HG02571 (cell line): ENCODE measurements around the gene GRIK5.
"Not testable (repeated sequence)": the region's sequence is repeated elsewhere in the genome, so short reads cannot be mapped to it uniquely, and the experiment has no call there.

Source experiments
- ATAC-seq: cut with Tn5 transposase; IDR thresholded peaks from one replicate; pipeline ENCODE4 v1.9.1; 2021; ENCODE audit warnings: mild to moderate bottlenecking, moderate library complexity; ENCODE audit not compliant: unreplicated experiment

GRIK5 gene

GRCh38 chr19:42023121-42023942 lies 46.7 kb downstream of the GRIK5 start:
- no peak for ATAC-seq

- ATAC-seq: no peak
Observed at GRCh38 chr19:42022616-42023015, 47.4 kb downstream of the GRIK5 start.

- ATAC-seq: no peak
Observed at GRCh38 chr19:42021185-42021584, 48.8 kb downstream of the GRIK5 start.

- ATAC-seq: no peak
Observed at GRCh38 chr19:42018503-42019193, 51.4 kb downstream of the GRIK5 start.

GRCh38 chr19:42017040-42017439 lies 53.0 kb downstream of the GRIK5 start:
- ATAC-seq: no peak

GRCh38 chr19:42012747-42013146 lies 57.3 kb downstream of the GRIK5 start:
- not testable (repeated sequence) for ATAC-seq

GRCh38 chr19:42010245-42011126 lies 59.5 kb downstream of the GRIK5 start:
- no peak for ATAC-seq

- ATAC-seq: no peak
Observed at GRCh38 chr19:42006569-42006968, 63.4 kb downstream of the GRIK5 start.

GRCh38 chr19:42005504-42005903 lies 64.5 kb downstream of the GRIK5 start:
- ATAC-seq: no peak

- no peak for ATAC-seq
Observed at GRCh38 chr19:42003506-42004294, 66.3 kb downstream of the GRIK5 start.

GRCh38 chr19:41999878-42000208 lies 70.2 kb downstream of the GRIK5 start:
- no peak for ATAC-seq

- no peak for ATAC-seq
Observed at GRCh38 chr19:41999071-41999877, 70.7 kb downstream of the GRIK5 start.

- ATAC-seq: no peak
Observed at GRCh38 chr19:41998246-41999020, 71.6 kb downstream of the GRIK5 start.

- ATAC-seq: no peak
Observed at GRCh38 chr19:41997851-41998229, 72.2 kb downstream of the GRIK5 start.

GRCh38 chr19:41997121-41997850 lies 72.7 kb downstream of the GRIK5 start:
- no peak for ATAC-seq

- ATAC-seq: no peak
Observed at GRCh38 chr19:41995959-41996797, 73.8 kb downstream of the GRIK5 start.
